ENCODE measurements around the gene ZNF438.

The ZNF438 gene

GRCh38 chr10:30850776-30851175 is 180.9 kb downstream of the ZNF438 start:
- Histone ChIP-seq H3K4me2 (no peak overlapping the region), H3K9me3 (replicated peaks in 1 of 11) (peaks cover 0 to 18% (median 0%) of the 10 kb centered on the region in 11 experiments; a peak in 5 of 22 replicates), H3K9ac (no peak overlapping the region), H3K4me3 (no peak overlapping the region), H3K4me1 (peaks cover 0 to 7% (median 0%) of the 10 kb centered on the region in 10 experiments; a peak in 6 of 20 replicates), H3K36me3 (peaks cover 0 to 31% (median 0%) of the 10 kb centered on the region in 11 experiments; a peak in 5 of 22 replicates), H3K27ac (no peak overlapping the region), H3K27me3 (no peaks in the 10 kb centered on the region), H4K20me1 (no peaks in the 10 kb centered on the region; a peak in 1 of 22 replicates)
- TF ChIP-seq Cebpa-rat (IDR thresholded peaks at IDR 0.05), result no peak

DNA sequence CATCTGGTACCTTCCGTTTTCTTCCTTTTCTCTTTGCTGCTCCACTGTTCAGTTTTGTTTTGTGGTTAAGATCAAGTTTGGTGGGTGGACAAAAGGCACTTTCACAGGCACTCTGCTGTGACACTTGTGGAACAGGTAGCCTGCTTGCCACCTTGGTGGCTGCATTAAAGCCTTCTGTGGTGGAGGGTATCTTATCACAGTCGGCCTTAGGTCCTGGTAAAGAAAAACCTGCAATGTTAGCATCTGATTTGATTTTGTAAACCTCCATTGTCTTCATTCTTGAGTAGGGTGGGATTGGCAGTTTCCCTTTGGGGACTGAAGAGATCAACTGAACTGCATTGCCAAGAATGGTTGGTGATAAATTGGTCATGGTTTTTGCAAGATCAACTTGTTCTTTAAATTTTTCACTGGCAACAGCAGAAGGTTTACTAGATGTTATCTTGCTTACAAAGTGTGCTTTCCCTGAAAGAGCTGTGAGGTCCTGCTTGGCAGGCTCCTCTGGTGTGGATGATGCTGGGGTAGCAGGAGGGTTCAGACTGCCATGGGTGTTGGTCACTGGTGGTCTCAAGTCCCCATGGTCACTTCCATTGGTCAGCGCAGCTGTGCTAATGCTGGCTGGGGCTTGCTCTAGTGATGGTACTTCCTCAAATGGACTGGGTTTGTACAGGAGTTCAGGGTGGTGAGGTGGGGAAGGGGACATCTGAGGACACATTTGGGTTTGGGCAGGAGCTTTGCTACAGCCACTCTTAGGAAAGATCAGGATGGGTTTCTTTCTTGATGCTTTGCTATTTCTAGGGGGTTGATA is 182.2 kb downstream of the ZNF438 start:
- H3K27ac ChIP-seq, result no peak overlapping the region
- no peaks in the 10 kb centered on the region for H3K27me3 ChIP-seq
- H3K9me3 ChIP-seq (replicated peaks in 1 of 11), result peaks cover 0 to 18% (median 0%) of the 10 kb centered on the region in 11 experiments; a peak in 5 of 22 replicates
- TF ChIP-seq Cebpa-rat (IDR thresholded peaks at IDR 0.05), result no peak
- H3K4me1 ChIP-seq, result peaks cover 0 to 8% (median 0%) of the 10 kb centered on the region in 10 experiments; a peak in 6 of 20 replicates
- no peak overlapping the region for H3K4me3 ChIP-seq
- H3K4me2 ChIP-seq, result no peak overlapping the region
- H3K9ac ChIP-seq, result no peak overlapping the region
- H4K20me1 ChIP-seq, result no peaks in the 10 kb centered on the region; a peak in 1 of 22 replicates
- peaks cover 0 to 31% (median 0%) of the 10 kb centered on the region in 11 experiments; a peak in 5 of 22 replicates for H3K36me3 ChIP-seq

- Histone ChIP-seq H3K4me1 (peaks cover 0 to 8% (median 0%) of the 10 kb centered on the region in 10 experiments; a peak in 6 of 20 replicates), H3K4me2 (no peak overlapping the region), H3K27me3 (no peaks in the 10 kb centered on the region), H3K36me3 (peaks cover 0 to 31% (median 0%) of the 10 kb centered on the region in 11 experiments; a peak in 5 of 22 replicates), H4K20me1 (no peaks in the 10 kb centered on the region; a peak in 1 of 22 replicates), H3K27ac (no peak overlapping the region), H3K9me3 (replicated peaks in 1 of 11) (peaks cover 0 to 18% (median 0%) of the 10 kb centered on the region in 11 experiments; a peak in 5 of 22 replicates), H3K4me3 (no peak overlapping the region), H3K9ac (no peak overlapping the region)
- TF ChIP-seq Cebpa-rat (IDR thresholded peaks at IDR 0.05), result no peak
Observed at GRCh38 chr10:30848396-30849032, 183.2 kb downstream of the ZNF438 start.

DNA sequence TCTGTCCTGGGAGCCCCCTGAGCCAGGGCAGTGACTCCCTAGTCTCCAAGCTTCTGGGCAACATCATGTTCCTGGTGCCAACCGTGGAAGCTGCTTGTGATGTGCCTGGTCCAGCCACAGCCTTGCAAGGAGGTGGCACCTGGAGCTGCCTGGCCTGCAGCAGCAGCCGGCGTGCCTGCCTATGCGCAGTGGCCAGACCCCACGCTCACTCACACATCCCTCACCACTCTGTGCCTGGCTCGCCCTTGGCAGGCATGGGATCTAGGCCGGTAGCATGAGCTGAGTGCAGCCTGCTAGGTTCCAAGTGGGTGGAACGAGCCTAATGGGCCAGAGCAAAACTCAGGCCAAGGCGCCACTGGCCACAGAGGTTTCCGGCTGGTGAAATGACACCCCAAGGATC is 184.0 kb downstream of the ZNF438 start:
- Histone ChIP-seq H3K27me3 (no peaks in the 10 kb centered on the region), H3K4me2 (no peak overlapping the region), H3K4me3 (no peak overlapping the region), H4K20me1 (no peaks in the 10 kb centered on the region; a peak in 1 of 22 replicates), H3K27ac (no peak overlapping the region), H3K9me3 (replicated peaks in 1 of 11) (peaks cover 0 to 18% (median 0%) of the 10 kb centered on the region in 11 experiments; a peak in 5 of 22 replicates), H3K36me3 (peaks cover 0 to 31% (median 0%) of the 10 kb centered on the region in 11 experiments; a peak in 5 of 22 replicates), H3K9ac (no peak overlapping the region), H3K4me1 (peaks cover 0 to 8% (median 0%) of the 10 kb centered on the region in 10 experiments; a peak in 6 of 20 replicates)
- no peak for TF ChIP-seq Cebpa-rat (IDR thresholded peaks at IDR 0.05)

DNA sequence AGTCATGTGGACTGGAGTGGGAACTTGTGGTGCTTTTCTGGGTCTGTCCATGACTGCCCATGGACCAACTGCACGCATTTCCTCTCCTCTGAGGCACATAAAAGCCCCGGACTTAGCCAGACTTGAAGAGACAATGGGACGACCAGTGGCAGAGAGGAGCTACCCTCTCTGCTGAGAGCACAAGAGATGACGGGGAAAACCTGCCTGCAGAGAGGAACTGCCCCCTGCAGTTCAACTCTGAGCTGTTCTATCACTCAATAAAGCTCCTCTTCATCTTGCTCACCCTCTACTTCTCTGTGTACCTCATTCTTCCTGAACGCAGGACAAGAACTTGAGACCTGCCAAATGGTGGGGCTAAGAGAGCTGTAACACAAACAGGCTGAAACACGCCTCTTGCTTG is 184.5 kb downstream of the ZNF438 start:
- H4K20me1 ChIP-seq, result no peaks in the 10 kb centered on the region; a peak in 1 of 22 replicates
- no peaks in the 10 kb centered on the region for H3K27me3 ChIP-seq
- H3K4me1 ChIP-seq, result peaks cover 0 to 8% (median 0%) of the 10 kb centered on the region in 10 experiments; a peak in 6 of 20 replicates
- H3K4me2 ChIP-seq, result no peak overlapping the region
- H3K27ac ChIP-seq, result no peak overlapping the region
- no peak overlapping the region for H3K9ac ChIP-seq
- TF ChIP-seq Cebpa-rat (IDR thresholded peaks at IDR 0.05), result no peak
- no peak overlapping the region for H3K4me3 ChIP-seq
- H3K36me3 ChIP-seq, result peaks cover 0 to 31% (median 0%) of the 10 kb centered on the region in 11 experiments; a peak in 5 of 22 replicates
- peaks cover 0 to 18% (median 0%) of the 10 kb centered on the region in 11 experiments; a peak in 5 of 22 replicates for H3K9me3 ChIP-seq (replicated peaks in 1 of 11)

- Histone ChIP-seq H3K4me1 (peaks cover 0 to 8% (median 0%) of the 10 kb centered on the region in 10 experiments; a peak in 6 of 20 replicates), H3K4me3 (no peak overlapping the region), H4K20me1 (no peaks in the 10 kb centered on the region; a peak in 1 of 22 replicates), H3K9me3 (replicated peaks in 1 of 11) (peaks cover 0 to 18% (median 0%) of the 10 kb centered on the region in 11 experiments; a peak in 5 of 22 replicates), H3K36me3 (peaks cover 0 to 31% (median 0%) of the 10 kb centered on the region in 11 experiments; a peak in 5 of 22 replicates), H3K27me3 (no peaks in the 10 kb centered on the region), H3K4me2 (0 out of 22 replicates have a peak overlapping the region, but pooled peaks of 1 of the 11 experiments have one; percentile 6), H3K27ac (no peak overlapping the region), H3K9ac (no peak overlapping the region)
- no peak for TF ChIP-seq Cebpa-rat (IDR thresholded peaks at IDR 0.05)
Observed at GRCh38 chr10:30846710-30847109, 185.0 kb downstream of the ZNF438 start.

DNA sequence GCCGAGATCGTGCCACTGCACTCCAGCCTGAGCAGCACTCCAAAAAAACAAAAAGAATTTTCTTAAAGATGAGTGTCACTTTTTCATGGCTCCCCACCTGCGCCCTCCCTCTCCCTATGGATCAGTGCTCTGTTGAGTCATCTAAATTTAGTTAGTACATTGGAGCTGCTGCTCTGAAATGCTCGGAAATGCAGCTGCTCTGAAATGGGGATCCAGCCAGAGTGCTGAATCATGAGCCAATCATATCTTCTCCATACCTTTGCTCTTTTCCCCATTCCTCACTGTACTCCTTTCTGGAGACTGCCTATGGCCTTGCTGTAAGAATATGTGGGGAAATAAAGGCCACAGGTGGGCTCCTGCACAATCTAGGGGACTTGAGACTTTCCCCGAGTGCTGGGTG is 188.8 kb downstream of the ZNF438 start:
- no peak overlapping the region for H3K27ac ChIP-seq

DNA sequence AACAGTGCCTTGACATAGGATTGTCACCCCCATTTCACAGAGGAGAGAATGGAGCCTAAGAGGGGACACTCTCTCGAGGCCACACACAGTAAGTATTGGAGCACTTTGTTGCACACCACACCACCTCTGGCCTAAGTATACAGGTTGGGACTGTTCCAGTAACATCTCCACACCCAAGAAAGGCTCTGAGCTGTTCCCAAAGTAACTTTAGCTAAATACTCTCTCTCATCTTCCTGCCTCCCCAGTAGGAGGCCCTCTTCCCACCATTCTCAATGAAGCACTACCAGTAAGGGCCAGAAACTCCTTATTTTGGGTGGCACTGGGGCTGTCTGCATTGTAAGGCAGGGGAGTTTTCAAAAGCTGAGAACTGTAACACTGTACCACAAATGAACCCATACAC is 189.5 kb downstream of the ZNF438 start:
- H3K27me3 ChIP-seq, result no peaks in the 10 kb centered on the region
- no peak for TF ChIP-seq Cebpa-rat (IDR thresholded peaks at IDR 0.05)
- no peak overlapping the region for H3K27ac ChIP-seq
- no peak overlapping the region for H3K4me2 ChIP-seq
- no peak overlapping the region for H3K4me3 ChIP-seq
- peaks cover 0 to 6% (median 0%) of the 10 kb centered on the region in 11 experiments; a peak in 5 of 22 replicates for H3K9me3 ChIP-seq (replicated peaks in 1 of 11)
- H3K4me1 ChIP-seq, result peaks cover 0 to 8% (median 0%) of the 10 kb centered on the region in 10 experiments; a peak in 6 of 20 replicates
- no peaks in the 10 kb centered on the region; a peak in 1 of 22 replicates for H4K20me1 ChIP-seq
- H3K9ac ChIP-seq, result no peak overlapping the region
- peaks cover 0 to 3% (median 0%) of the 10 kb centered on the region in 11 experiments; a peak in 2 of 22 replicates for H3K36me3 ChIP-seq

More for the DNA sequence above, 188.8 kb downstream of the ZNF438 start:
- H3K4me1 ChIP-seq, result peaks cover 0 to 8% (median 0%) of the 10 kb centered on the region in 10 experiments; a peak in 6 of 20 replicates
- no peak overlapping the region for H3K9ac ChIP-seq
- peaks cover 0 to 10% (median 0%) of the 10 kb centered on the region in 11 experiments; a peak in 4 of 22 replicates for H3K36me3 ChIP-seq
- H3K9me3 ChIP-seq (replicated peaks in 1 of 11), result peaks cover 0 to 13% (median 0%) of the 10 kb centered on the region in 11 experiments; a peak in 6 of 22 replicates
- TF ChIP-seq Cebpa-rat (IDR thresholded peaks at IDR 0.05), result no peak
- no peaks in the 10 kb centered on the region for H3K27me3 ChIP-seq
- H4K20me1 ChIP-seq, result no peaks in the 10 kb centered on the region; a peak in 1 of 22 replicates
- H3K4me3 ChIP-seq, result no peak overlapping the region
- H3K4me2 ChIP-seq, result no peak overlapping the region

Measured in BLaER1 treated with 17β-estradiol and CSF1 and Interleukin-3, amounts not matched to agents 10 nM and 100 nM (cell line).